DND-41 (cell line): ENCODE data around the gene ENO4.

Source experiments
- ATAC-seq: fragments of 200-7000 bp; cut with Tn5 transposase; 3 replicates; pipeline ENCODE4 v1.9.1; 2021; ENCODE audit warnings: low read depth; ENCODE audit not compliant: insufficient read depth
- DNase-seq: peaks from one replicate; pipeline ENCODE4 v3.0.0-alpha.2; 2020
- H2AFZ ChIP-seq: 2 replicates; pipeline ENCODE4 v1.6.0; 2012; ENCODE audit warnings: low read depth, low read length
- H3K27ac ChIP-seq: 2 replicates; pipeline ENCODE4 v1.5.1; 2012; ENCODE audit warnings: low read length, inconsistent platforms
- H3K27me3 ChIP-seq: fragments of 200-600 bp; sonication (generic); 2 replicates; pipeline ENCODE4 v1.6.0; 2012; ENCODE audit warnings: low read length, mild to moderate bottlenecking, inconsistent platforms; ENCODE audit not compliant: insufficient read depth, poor library complexity
- H3K36me3 ChIP-seq: 2 replicates; pipeline ENCODE4 v1.5.1; 2012; ENCODE audit warnings: low read length, inconsistent platforms; ENCODE audit not compliant: insufficient read depth
- H3K4me1 ChIP-seq: 2 replicates; pipeline ENCODE4 v1.5.1; 2012; ENCODE audit warnings: mild to moderate bottlenecking, low read length; ENCODE audit not compliant: insufficient read depth
- H3K4me2 ChIP-seq: 2 replicates; pipeline ENCODE4 v1.6.0; 2012; ENCODE audit warnings: mild to moderate bottlenecking, moderate library complexity, low read length, inconsistent platforms; ENCODE audit not compliant: insufficient read depth
- H3K4me3 ChIP-seq, 2 experiments: fragments of 200-600 bp in 1 of 2; shearing (Covaris generic) in 1 of 2; 2 replicates each; pipeline ENCODE4 v1.5.1; 2012 to 2016; ENCODE audit warnings: inconsistent platforms in 2 of 2, low read length in 2 of 2, mild to moderate bottlenecking in 2 of 2, low read depth in 1 of 2, moderate library complexity in 1 of 2
- H3K79me2 ChIP-seq: 2 replicates; pipeline ENCODE4 v1.6.0; 2012; ENCODE audit warnings: low read length, inconsistent platforms; ENCODE audit not compliant: insufficient read depth
- H3K9ac ChIP-seq: 2 replicates; pipeline ENCODE4 v1.6.0; 2012; ENCODE audit warnings: low read depth, mild to moderate bottlenecking, inconsistent platforms, low read length, moderate library complexity
- H3K9me3 ChIP-seq: 2 replicates; pipeline ENCODE4 v1.5.1; 2012; ENCODE audit warnings: low read length, moderate library complexity, mild to moderate bottlenecking, inconsistent platforms; ENCODE audit not compliant: insufficient read depth, severe bottlenecking
- H4K20me1 ChIP-seq: 2 replicates; pipeline ENCODE4 v1.6.0; 2012; ENCODE audit warnings: low read length; ENCODE audit not compliant: insufficient read depth
- EZH2 ChIP-seq: IDR thresholded peaks from 3 replicates; pipeline ENCODE4 v1.6.1; 2012; ENCODE audit warnings: borderline replicate concordance, low read depth, mild to moderate bottlenecking, moderate library complexity, low read length, inconsistent platforms; ENCODE audit not compliant: severe bottlenecking
- TF ChIP-seq, protein P1 (sequence below): IDR thresholded peaks from 2 replicates; pipeline ENCODE4 v1.5.1; 2012; ENCODE audit warnings: borderline replicate concordance, low read length, moderate library complexity, mild to moderate bottlenecking; ENCODE audit not compliant: poor library complexity, severe bottlenecking; ENCODE audit errors: extremely low read depth

The ENO4 gene

DNA sequence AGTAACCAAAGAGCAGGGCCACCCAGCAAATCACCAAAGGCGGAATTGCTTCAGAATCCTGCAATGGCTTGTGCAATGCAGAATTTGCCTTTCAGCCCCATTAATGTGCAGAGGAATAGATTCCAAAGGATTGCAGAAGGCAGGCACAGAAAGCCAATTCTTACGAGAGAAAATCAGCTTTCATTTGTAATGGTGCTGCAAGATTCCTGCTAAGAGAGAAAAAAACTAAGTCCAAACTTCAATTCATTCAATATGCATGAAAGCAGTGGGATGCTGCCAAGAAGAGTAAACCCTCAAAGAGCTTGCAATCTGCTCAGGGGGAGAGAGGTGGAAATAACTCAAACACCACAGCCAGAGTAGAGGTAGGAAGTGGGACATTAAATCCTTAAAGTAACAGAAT lies 70.4 kb downstream of the ENO4 start:
- Histone ChIP-seq H3K36me3 (no peaks in the 10 kb centered on the region), H3K9ac (no peak overlapping the region), H2AFZ (no peak overlapping the region), H3K4me3 (no peak overlapping the region), H3K27me3 (no peaks in the 10 kb centered on the region), H3K79me2 (no peaks in the 10 kb centered on the region), H4K20me1 (no peaks in the 10 kb centered on the region), H3K9me3 (no peaks in the 10 kb centered on the region), H3K27ac (no peak overlapping the region), H3K4me2 (no peak overlapping the region), H3K4me1 (no peaks in the 10 kb centered on the region)
- no peak for DNase-seq
- TF ChIP-seq, protein P1, sequence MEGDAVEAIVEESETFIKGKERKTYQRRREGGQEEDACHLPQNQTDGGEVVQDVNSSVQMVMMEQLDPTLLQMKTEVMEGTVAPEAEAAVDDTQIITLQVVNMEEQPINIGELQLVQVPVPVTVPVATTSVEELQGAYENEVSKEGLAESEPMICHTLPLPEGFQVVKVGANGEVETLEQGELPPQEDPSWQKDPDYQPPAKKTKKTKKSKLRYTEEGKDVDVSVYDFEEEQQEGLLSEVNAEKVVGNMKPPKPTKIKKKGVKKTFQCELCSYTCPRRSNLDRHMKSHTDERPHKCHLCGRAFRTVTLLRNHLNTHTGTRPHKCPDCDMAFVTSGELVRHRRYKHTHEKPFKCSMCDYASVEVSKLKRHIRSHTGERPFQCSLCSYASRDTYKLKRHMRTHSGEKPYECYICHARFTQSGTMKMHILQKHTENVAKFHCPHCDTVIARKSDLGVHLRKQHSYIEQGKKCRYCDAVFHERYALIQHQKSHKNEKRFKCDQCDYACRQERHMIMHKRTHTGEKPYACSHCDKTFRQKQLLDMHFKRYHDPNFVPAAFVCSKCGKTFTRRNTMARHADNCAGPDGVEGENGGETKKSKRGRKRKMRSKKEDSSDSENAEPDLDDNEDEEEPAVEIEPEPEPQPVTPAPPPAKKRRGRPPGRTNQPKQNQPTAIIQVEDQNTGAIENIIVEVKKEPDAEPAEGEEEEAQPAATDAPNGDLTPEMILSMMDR: no peak
- TF ChIP-seq EZH2: no peak
- no peak for ATAC-seq

DNA sequence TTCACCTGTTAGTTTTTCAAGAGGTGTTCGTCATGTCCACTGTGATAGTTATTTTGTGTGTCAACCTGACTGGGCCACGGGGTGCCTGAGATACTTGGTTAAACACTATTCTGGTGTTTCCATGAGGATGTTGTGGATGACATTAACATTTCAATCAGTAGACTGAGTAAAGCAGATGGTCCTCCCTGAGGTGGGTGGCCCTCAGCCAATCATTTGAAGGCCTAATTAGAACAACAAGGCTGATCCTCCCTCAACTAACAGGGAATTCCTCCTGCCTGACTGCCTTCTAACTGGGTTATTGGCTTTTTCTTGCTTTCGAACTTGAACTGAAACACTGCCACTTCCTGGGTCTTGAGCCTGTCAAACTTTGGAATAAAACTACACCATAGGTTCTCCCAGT lies 75.8 kb downstream of the ENO4 start:
- no peak overlapping the region for H3K27ac ChIP-seq
- H3K27me3 ChIP-seq: no peaks in the 10 kb centered on the region
- H2AFZ ChIP-seq: no peak overlapping the region
- DNase-seq: no peak
- TF ChIP-seq EZH2: no peak
- TF ChIP-seq, protein P1: no peak
- H3K79me2 ChIP-seq: no peaks in the 10 kb centered on the region
- ATAC-seq: no peak
- no peaks in the 10 kb centered on the region for H4K20me1 ChIP-seq
- H3K9ac ChIP-seq: no peak overlapping the region
- H3K9me3 ChIP-seq: no peaks in the 10 kb centered on the region
- no peaks in the 10 kb centered on the region for H3K4me1 ChIP-seq
- H3K4me3 ChIP-seq: no peak overlapping the region
- no peaks in the 10 kb centered on the region for H3K36me3 ChIP-seq
- no peak overlapping the region for H3K4me2 ChIP-seq

DNA sequence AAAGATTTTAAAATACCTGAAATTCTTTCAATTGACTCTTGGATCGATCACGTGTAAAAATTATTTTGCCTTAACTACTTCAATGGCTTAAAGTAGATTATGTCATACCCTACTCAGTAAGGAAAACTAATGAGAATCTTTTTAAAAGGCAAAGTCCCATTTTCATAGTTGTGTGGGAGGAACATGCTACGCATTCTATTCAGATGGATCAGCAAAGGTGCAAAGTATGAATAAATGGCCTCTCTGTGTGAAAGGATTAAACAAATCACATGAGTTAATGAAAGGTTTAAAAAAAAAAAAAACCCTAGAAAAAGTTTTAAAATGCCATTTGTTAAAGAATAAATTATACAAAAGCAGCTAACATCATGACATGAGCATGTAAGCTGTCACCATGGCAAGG lies 77.1 kb downstream of the ENO4 start:
- ATAC-seq (no peak), DNase-seq (no peak)
- Histone ChIP-seq H4K20me1 (no peaks in the 10 kb centered on the region), H3K9ac (no peak overlapping the region), H3K27ac (no peak overlapping the region), H3K79me2 (no peaks in the 10 kb centered on the region), H3K4me1 (no peaks in the 10 kb centered on the region), H3K4me2 (no peak overlapping the region), H3K36me3 (no peaks in the 10 kb centered on the region), H2AFZ (no peak overlapping the region), H3K9me3 (no peaks in the 10 kb centered on the region), H3K27me3 (no peaks in the 10 kb centered on the region), H3K4me3 (no peak overlapping the region)
- no peak for TF ChIP-seq EZH2
- TF ChIP-seq, protein P1: no peak

DNA sequence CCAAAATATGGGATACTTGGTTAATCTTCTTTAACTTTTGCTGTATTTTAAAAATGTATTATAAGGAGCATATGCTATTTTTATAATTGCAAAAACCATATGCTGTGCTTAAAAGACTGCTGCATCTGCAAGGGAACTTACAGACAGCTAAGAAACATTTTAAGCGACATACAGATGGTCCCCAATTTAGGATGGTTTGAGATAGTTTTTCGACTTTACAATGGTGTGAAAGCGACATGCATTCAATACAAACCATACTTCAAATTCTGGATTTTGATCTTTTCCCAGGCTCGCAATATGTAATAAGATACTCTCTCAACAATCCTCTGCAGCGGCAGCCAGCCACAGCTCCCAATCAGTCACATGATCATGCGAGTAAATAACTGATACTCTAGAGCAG lies 82.5 kb downstream of the ENO4 start:
- no peak overlapping the region for H3K27ac ChIP-seq
- no peaks in the 10 kb centered on the region for H3K36me3 ChIP-seq
- no peaks in the 10 kb centered on the region for H3K27me3 ChIP-seq
- no peak for DNase-seq
- no peak overlapping the region for H2AFZ ChIP-seq
- H3K4me2 ChIP-seq: no peak overlapping the region
- no peak for ATAC-seq
- no peak overlapping the region for H3K4me3 ChIP-seq
- H3K9me3 ChIP-seq: no peaks in the 10 kb centered on the region
- no peaks in the 10 kb centered on the region for H3K4me1 ChIP-seq
- no peak overlapping the region for H3K9ac ChIP-seq
- TF ChIP-seq EZH2: no peak
- TF ChIP-seq, protein P1: no peak
- no peaks in the 10 kb centered on the region for H4K20me1 ChIP-seq
- H3K79me2 ChIP-seq: no peaks in the 10 kb centered on the region
